HepG2 (cell line): ENCODE measurements around the gene TREH. TPM values are rescaled to one million over a fixed set of nuclear protein-coding genes. Genes with fewer than 3 reads are reported as not detected.

Experiments
- BRD4 ChIP-seq: sonication (generic); formaldehyde crosslinking; IDR thresholded peaks from 2 replicates; pipeline ENCODE4 v1.4.0; 2020; ENCODE audit warnings: missing genetic modification reagents
- CC2D1A ChIP-seq: sonication (generic); formaldehyde crosslinking; IDR thresholded peaks from 2 replicates; pipeline ENCODE4 v1.8.1; 2023; ENCODE audit warnings: mild to moderate bottlenecking, missing genetic modification reagents
- CREB3 ChIP-seq: sonication (generic); formaldehyde crosslinking; IDR thresholded peaks from 2 replicates; pipeline ENCODE4 v1.5.0; 2020; ENCODE audit warnings: missing genetic modification reagents
- EEA1 ChIP-seq: sonication (generic); formaldehyde crosslinking; IDR thresholded peaks from 2 replicates; pipeline ENCODE4 v1.5.1; 2020; ENCODE audit warnings: mild to moderate bottlenecking, missing genetic modification reagents, borderline replicate concordance
- ETV6 ChIP-seq: sonication (generic); formaldehyde crosslinking; conservative IDR thresholded peaks from 2 replicates; pipeline ENCODE4 v1.4.0; 2020; ENCODE audit warnings: missing genetic modification reagents
- EZH2 ChIP-seq: conservative IDR thresholded peaks from 2 replicates; pipeline ENCODE4 v1.6.1; 2012; ENCODE audit warnings: mild to moderate bottlenecking, low read depth, low read length, moderate library complexity
- FOXK2 ChIP-seq: fragments of 450-650 bp; IDR thresholded peaks from 2 replicates; pipeline ENCODE4 v1.6.1; 2016
- HIVEP1 ChIP-seq: sonication (generic); formaldehyde crosslinking; IDR thresholded peaks from 2 replicates; pipeline ENCODE4 v1.4.0; 2020; ENCODE audit warnings: mild to moderate bottlenecking, missing genetic modification reagents
- IRF1 ChIP-seq: sonication (generic); formaldehyde crosslinking; IDR thresholded peaks from 2 replicates; pipeline ENCODE4 v1.4.0; 2020; ENCODE audit warnings: low read depth, mild to moderate bottlenecking, missing genetic modification reagents
- JUND ChIP-seq: sonication (generic); formaldehyde crosslinking; IDR thresholded peaks from 2 replicates; pipeline ENCODE4 v1.8.0; 2022; ENCODE audit warnings: mild to moderate bottlenecking, missing genetic modification reagents
- PHF5A ChIP-seq: IDR thresholded peaks from one replicate; pipeline ENCODE4 v1.6.1; 2018; ENCODE audit warnings: low read depth, missing genetic modification reagents; ENCODE audit not compliant: unreplicated experiment
- PRDM15 ChIP-seq: sonication (generic); formaldehyde crosslinking; IDR thresholded peaks from 2 replicates; pipeline ENCODE4 v1.4.0; 2020; ENCODE audit warnings: missing genetic modification reagents
- SP5 ChIP-seq: IDR thresholded peaks from 2 replicates; pipeline ENCODE4 v1.6.1; 2016; ENCODE audit warnings: low read depth, borderline replicate concordance
- SRF ChIP-seq: IDR thresholded peaks from 2 replicates; pipeline ENCODE4 v1.6.1; 2011; ENCODE audit warnings: mild to moderate bottlenecking, low read depth, low read length, moderate library complexity
- YEATS2 ChIP-seq: sonication (generic); formaldehyde crosslinking; IDR thresholded peaks from 2 replicates; pipeline ENCODE4 v1.4.0; 2020; ENCODE audit warnings: missing genetic modification reagents, borderline replicate concordance
- ZBTB49 ChIP-seq: sonication (generic); formaldehyde crosslinking; IDR thresholded peaks from 2 replicates; pipeline ENCODE4 v1.4.0; 2020; ENCODE audit warnings: missing genetic modification reagents, borderline replicate concordance
- ZMAT3 ChIP-seq: sonication (generic); formaldehyde crosslinking; conservative IDR thresholded peaks from 2 replicates; pipeline ENCODE4 v1.7.0; 2021; ENCODE audit warnings: missing genetic modification reagents
- ZNF251 ChIP-seq: sonication (generic); formaldehyde crosslinking; IDR thresholded peaks from 2 replicates; pipeline ENCODE4 v1.9.0; 2021; ENCODE audit warnings: mild to moderate bottlenecking, missing genetic modification reagents
- ZNF335 ChIP-seq: sonication (generic); formaldehyde crosslinking; IDR thresholded peaks from 2 replicates; pipeline ENCODE4 v1.4.0; 2020; ENCODE audit warnings: missing genetic modification reagents
- ZNF562 ChIP-seq: sonication (generic); formaldehyde crosslinking; IDR thresholded peaks from 2 replicates; pipeline ENCODE4 v1.8.0; 2022; ENCODE audit warnings: missing genetic modification reagents, borderline replicate concordance
- ZNF567 ChIP-seq: sonication (generic); formaldehyde crosslinking; IDR thresholded peaks from 2 replicates; pipeline ENCODE4 v1.8.1; 2023; ENCODE audit warnings: mild to moderate bottlenecking, missing genetic modification reagents, borderline replicate concordance
- ZNF614 ChIP-seq: IDR thresholded peaks from 2 replicates; pipeline ENCODE4 v1.6.1; 2018; ENCODE audit warnings: missing biosample characterization, missing genetic modification reagents, inconsistent platforms, borderline replicate concordance
- ZSCAN9 ChIP-seq: IDR thresholded peaks from 2 replicates; pipeline ENCODE4 v1.6.1; 2016; ENCODE audit warnings: borderline replicate concordance
- ZZZ3 ChIP-seq: sonication (generic); formaldehyde crosslinking; IDR thresholded peaks from 2 replicates; pipeline ENCODE4 v1.4.0; 2020; ENCODE audit warnings: missing genetic modification reagents, mild to moderate bottlenecking, borderline replicate concordance
- polyA plus RNA-seq, 8 experiments: library from polyadenylated mRNA; depleted of rRNA in 3 of 8; stranded (reverse) in 7 of 8; unstranded in 1 of 8; fragments of >200 nt; fragmentation: Illumina TruSeq in 4 of 8; extraction: Trizol in 4 of 8; gene quantifications; 2 replicates each; pipeline versions ENCODE4 v1.2.1 to v1.2.3, GENCODE V29; 2011 to 2016; ENCODE audit warnings: low read depth in 4 of 8, missing spikeins in 1 of 8, mixed read lengths in 1 of 8; ENCODE audit not compliant: insufficient read depth in 1 of 8
- total RNA-seq, 5 experiments: library from RNA; depleted of rRNA; stranded (reverse); fragments of >200 nt; fragmentation: Illumina TruSeq; extraction: Trizol; gene quantifications; 2 replicates each; pipeline ENCODE4 v1.2.3, GENCODE V29; 2016; ENCODE audit warnings: low read depth in 1 of 5

TREH gene
- total and polyA plus RNA-seq, 2 of the 13 experiments (the other 11 are each of a cell fraction or from before 2014, with no cell fraction given), result 0.53 to 0.86 TPM

- TF ChIP-seq ZNF562 (CRISPR knock-in tag), result no peak
- TF ChIP-seq ZZZ3 (CRISPR knock-in tag), result 0 out of 2 replicates have a peak, but pooled peaks have one; percentile 6
- TF ChIP-seq FOXK2, result no peak
- no peak for TF ChIP-seq ZMAT3 (CRISPR knock-in tag)
- TF ChIP-seq SRF, result no peak
- TF ChIP-seq ZSCAN9 (CRISPR knock-in tag), result no peak
- no peak for TF ChIP-seq IRF1 (CRISPR knock-in tag)
- no peak for TF ChIP-seq ETV6 (CRISPR knock-in tag)
- no peak for TF ChIP-seq YEATS2 (CRISPR knock-in tag)
- TF ChIP-seq CREB3 (CRISPR knock-in tag), result no peak
- no peak for TF ChIP-seq ZBTB49
- no peak for TF ChIP-seq CC2D1A (CRISPR knock-in tag)
- 0 out of 2 replicates have a peak, but pooled peaks have one; percentile 22 for TF ChIP-seq SP5
- peak; percentile 71 for TF ChIP-seq PHF5A
- no peak for TF ChIP-seq PRDM15 (CRISPR knock-in tag)
- TF ChIP-seq EEA1 (CRISPR knock-in tag), result no peak
- TF ChIP-seq JUND, result no peak
- TF ChIP-seq ZNF567 (CRISPR knock-in tag), result peak; percentile 52; the same call in 1 of the 2 replicates
- no peak for TF ChIP-seq EZH2
- TF ChIP-seq ZNF335 (CRISPR knock-in tag), result 0 out of 2 replicates have a peak, but pooled peaks have one; percentile 36
- TF ChIP-seq ZNF614, result no peak
- no peak for TF ChIP-seq ZNF251 (CRISPR knock-in tag)
- TF ChIP-seq BRD4 (CRISPR knock-in tag), result no peak
- TF ChIP-seq HIVEP1 (CRISPR knock-in tag), result no peak; the same call in 1 of the 2 replicates
These were observed 20.0 kb downstream of the TREH start (continued) for GRCh38 chr11:118659314-118659952.
